Hematopoietic multipotent progenitor cell treated with erythropoietin and hydrocortisone succinate and interleukin-3 and kit ligand, for 6 days (in vitro differentiated cells): ENCODE measurements around the gene ZNF366.

ENCODE experiments used
- DNase-seq: peaks from one replicate; pipeline ENCODE4 v3.0.0-alpha.2; 2015

Gene ZNF366

GRCh38 chr5:72519111-72519510 is 11.9 kb upstream of the ZNF366 start:
- DNase-seq, result no peak

- DNase-seq, result peak; percentile 43
These were observed 10.9 kb upstream of the ZNF366 start for GRCh38 chr5:72518001-72518683.

GRCh38 chr5:72516916-72517315 is 9.7 kb upstream of the ZNF366 start:
- DNase-seq, result no peak

GRCh38 chr5:72515211-72515610 is 8.0 kb upstream of the ZNF366 start:
- no peak for DNase-seq

GRCh38 chr5:72512593-72512860 is 5.3 kb upstream of the ZNF366 start:
- DNase-seq, result no peak

- no peak for DNase-seq
These were observed 4.8 kb upstream of the ZNF366 start for GRCh38 chr5:72511774-72512592.

GRCh38 chr5:72511366-72511765 is 4.2 kb upstream of the ZNF366 start:
- no peak for DNase-seq

GRCh38 chr5:72510610-72511181 is 3.5 kb upstream of the ZNF366 start:
- DNase-seq, result no peak

- DNase-seq, result no peak
These were observed 2.2 kb upstream of the ZNF366 start for GRCh38 chr5:72509401-72509800.

GRCh38 chr5:72508241-72509170 is 1.3 kb upstream of the ZNF366 start:
- DNase-seq, result peak; percentile 59

GRCh38 chr5:72507907-72508238 is 663 bp upstream of the ZNF366 start:
- no peak for DNase-seq

- DNase-seq, result no peak
These were observed 1.1 kb downstream of the ZNF366 start for GRCh38 chr5:72506158-72506549.

- no peak for DNase-seq
These were observed 1.6 kb downstream of the ZNF366 start for GRCh38 chr5:72505539-72506157.

GRCh38 chr5:72505016-72505415 is 2.2 kb downstream of the ZNF366 start:
- no peak for DNase-seq

- peak; percentile 39 for DNase-seq
These were observed 3.2 kb downstream of the ZNF366 start for GRCh38 chr5:72503888-72504491.

GRCh38 chr5:72501488-72501887 is 5.7 kb downstream of the ZNF366 start:
- DNase-seq, result no peak

GRCh38 chr5:72499730-72500129 is 7.5 kb downstream of the ZNF366 start:
- no peak for DNase-seq

- DNase-seq, result no peak
These were observed 8.1 kb downstream of the ZNF366 start for GRCh38 chr5:72499090-72499489.

GRCh38 chr5:72498284-72498683 is 8.9 kb downstream of the ZNF366 start:
- DNase-seq, result no peak

- DNase-seq, result no peak
These were observed 9.4 kb downstream of the ZNF366 start for GRCh38 chr5:72497823-72498222.

- DNase-seq, result no peak
These were observed 11.8 kb downstream of the ZNF366 start for GRCh38 chr5:72495410-72495809.

- DNase-seq, result no peak
These were observed 12.5 kb downstream of the ZNF366 start for GRCh38 chr5:72494623-72495124.
